Left lung (tissue), 10 donors: ENCODE data around the gene FNIP2. TPM values are rescaled to one million over a fixed set of nuclear protein-coding genes. Genes with fewer than 3 reads are reported as not detected.
"Not testable (repeated sequence)": the region's sequence is repeated elsewhere in the genome, so short reads cannot be mapped to it uniquely, and the experiment has no call there.

Experiments used
- ATAC-seq: fragments of 200-7000 bp; cut with Tn5 transposase; one replicate; pipeline ENCODE4 v1.9.1; 2020; ENCODE audit warnings: moderate library complexity
- DNase-seq, 4 donors: peaks; one replicate each; pipeline ENCODE4 v3.0.0-alpha.2; 2013 to 2020
- H3K27ac ChIP-seq, 2 donors: fragments of 200-600 bp; sonication (generic) in 1 of 2; one replicate each; pipeline versions ENCODE4 v1.5.0 to v1.8.0; 2020 to 2021
- H3K27me3 ChIP-seq, 2 donors: fragments of 200-600 bp; sonication (generic) in 1 of 2; one replicate each; pipeline versions ENCODE4 v1.5.0 to v1.8.0; 2020 to 2021
- H3K36me3 ChIP-seq, 2 donors: fragments of 200-600 bp; sonication (generic) in 1 of 2; one replicate each; pipeline versions ENCODE4 v1.5.0 to v1.8.0; 2020 to 2021
- H3K4me1 ChIP-seq, 2 donors: fragments of 200-600 bp; one replicate each; pipeline ENCODE4 v1.8.0; 2021
- H3K4me3 ChIP-seq, 2 donors: fragments of 200-600 bp; sonication (generic) in 1 of 2; one replicate each; pipeline versions ENCODE4 v1.5.0 to v1.8.0; 2020 to 2021; ENCODE audit warnings: mild to moderate bottlenecking in 1 of 2
- H3K9me3 ChIP-seq, 2 donors: fragments of 200-600 bp; sonication (generic) in 1 of 2; one replicate each; pipeline versions ENCODE4 v1.5.0 to v1.8.0; 2020 to 2021
- CTCF ChIP-seq, 2 donors: fragments of 200-600 bp; sonication (generic) in 1 of 2; IDR thresholded peaks; one replicate each; pipeline versions ENCODE4 v1.5.0 to v1.8.0; 2021; ENCODE audit warnings: antibody characterized with exemption in 2 of 2
- intact Hi-C, 2 donors: fragments of 100-400 bp; cut with DNase I; formaldehyde crosslinking; loops; one replicate each; pipeline versions ENCODE4 v1.11.2 to v1.14.2; 2022
- polyA plus RNA-seq, 6 donors: library from polyadenylated mRNA; unstranded; fragments of 120-200 nt; gene quantifications; one replicate each; pipeline ENCODE4 v1.2.1, GENCODE V29; 2013; ENCODE audit not compliant: insufficient read length in 6 of 6
- total RNA-seq, 2 donors: library from RNA; stranded (reverse); fragmentation: NEBNext Ultra II Directional; extraction: Animal tissue kit (Norgen Biotek cat#: 25700); gene quantifications; one replicate each; pipeline ENCODE4 v1.2.1, GENCODE V29; 2021
- donor health status: DM: no; HTN: yes; CAD: no.
- donor health status: DM: no; HTN: no; CAD: no.

FNIP2 gene
- total and polyA plus RNA-seq, 8 donors, result 24.5 to 71.2 (median 29.3) TPM

- Histone ChIP-seq H3K27ac (no peak overlapping the region), H3K4me1 (peaks cover 0 to 8% of the 10 kb centered on the region in 2 donors), H3K9me3 (peaks cover 0 to 4% of the 10 kb centered on the region in 2 donors), H3K36me3 (no peaks in the 10 kb centered on the region), H3K27me3 (no peaks in the 10 kb centered on the region), H3K4me3 (no peak overlapping the region)
- DNase-seq (no peak), ATAC-seq (no peak)
- no peak for TF ChIP-seq CTCF (IDR thresholded peaks at IDR 0.05)
- intact Hi-C loops, result no loop called here
Measured at GRCh38 chr4:158946825-158947224, 178.0 kb downstream of the FNIP2 start.

GRCh38 chr4:158948071-158948470, 179.2 kb downstream of the FNIP2 start:
- no peak overlapping the region for H3K27ac ChIP-seq
- intact Hi-C loops, result no loop called here
- H3K9me3 ChIP-seq, result peaks cover 0 to 16% of the 10 kb centered on the region in 2 donors
- H3K36me3 ChIP-seq, result no peaks in the 10 kb centered on the region
- no peak overlapping the region for H3K4me3 ChIP-seq
- H3K27me3 ChIP-seq, result no peaks in the 10 kb centered on the region
- DNase-seq (no peak), ATAC-seq (no peak)
- peaks cover 0 to 8% of the 10 kb centered on the region in 2 donors for H3K4me1 ChIP-seq
- TF ChIP-seq CTCF (IDR thresholded peaks at IDR 0.05), result no peak

- no peak for TF ChIP-seq CTCF (IDR thresholded peaks at IDR 0.05)
- peak; percentile 69 for ATAC-seq
- Histone ChIP-seq H3K27ac (peak overlapping the region in 1 of 2 donors; percentile 25), H3K36me3 (no peaks in the 10 kb centered on the region), H3K4me3 (no peak overlapping the region), H3K27me3 (no peaks in the 10 kb centered on the region), H3K9me3 (peaks cover 0 to 23% of the 10 kb centered on the region in 2 donors), H3K4me1 (peaks cover 0 to 8% of the 10 kb centered on the region in 2 donors)
- intact Hi-C loops, result no loop called here
- DNase-seq, result no peak
Measured at GRCh38 chr4:158949099-158949498, 180.3 kb downstream of the FNIP2 start.

DNA sequence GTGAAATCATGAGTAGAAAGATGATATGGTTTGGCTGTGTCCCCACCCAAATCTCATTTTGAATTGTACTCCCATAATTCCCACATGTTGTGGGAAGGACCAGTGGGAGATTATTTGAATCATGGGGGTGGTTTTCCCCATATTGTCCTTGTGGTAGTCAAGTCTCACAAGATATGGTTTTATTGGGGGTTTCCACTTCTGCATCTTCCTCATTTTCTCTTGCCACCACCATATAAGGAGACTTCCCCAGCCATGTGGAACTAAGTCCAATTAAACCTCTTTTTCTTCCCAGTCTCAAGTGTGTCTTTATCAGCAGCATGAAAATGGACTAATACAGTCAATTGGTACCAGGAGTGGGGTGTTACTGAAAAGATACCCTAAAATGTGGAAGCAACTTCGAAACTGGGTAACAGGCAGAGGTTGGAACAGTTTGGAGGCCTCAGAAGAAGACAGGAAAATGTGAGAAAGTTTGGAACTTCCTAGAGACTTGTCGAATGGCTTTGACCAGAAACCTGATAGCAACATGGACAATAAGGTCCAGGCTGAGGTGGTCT, 183.5 kb downstream of the FNIP2 start:
- H3K4me3 ChIP-seq, DNase-seq, ATAC-seq, H3K4me1 ChIP-seq, intact Hi-C loops, H3K36me3 ChIP-seq, H3K27me3 ChIP-seq, H3K27ac ChIP-seq: not testable (repeated sequence)
- H3K9me3 ChIP-seq, result peaks cover 0 to 23% of the 10 kb centered on the region in 2 donors

DNA sequence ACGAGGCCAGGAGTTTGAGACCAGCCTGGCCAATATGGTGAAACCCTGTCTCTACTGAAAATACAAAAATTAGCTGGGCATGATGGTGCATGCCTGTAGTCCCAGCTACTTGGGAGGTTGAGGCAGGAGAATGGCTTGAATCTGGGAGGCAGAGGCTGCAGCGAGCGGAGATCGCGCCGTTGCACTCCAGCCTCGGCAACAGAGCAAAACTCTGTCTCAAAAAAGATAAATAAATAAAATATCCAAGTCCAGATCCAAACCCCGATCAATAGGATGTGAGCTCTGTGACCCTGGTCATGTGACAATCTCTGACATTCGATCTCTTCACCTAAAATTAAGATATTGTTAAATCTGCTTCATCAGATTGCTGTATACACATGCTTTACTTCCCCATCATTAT, 187.5 kb downstream of the FNIP2 start:
- peaks cover 0 to 23% of the 10 kb centered on the region in 2 donors for H3K9me3 ChIP-seq
- DNase-seq, H3K27ac ChIP-seq, H3K4me3 ChIP-seq, ATAC-seq, H3K27me3 ChIP-seq, H3K36me3 ChIP-seq, H3K4me1 ChIP-seq, intact Hi-C loops: not testable (repeated sequence)

DNA sequence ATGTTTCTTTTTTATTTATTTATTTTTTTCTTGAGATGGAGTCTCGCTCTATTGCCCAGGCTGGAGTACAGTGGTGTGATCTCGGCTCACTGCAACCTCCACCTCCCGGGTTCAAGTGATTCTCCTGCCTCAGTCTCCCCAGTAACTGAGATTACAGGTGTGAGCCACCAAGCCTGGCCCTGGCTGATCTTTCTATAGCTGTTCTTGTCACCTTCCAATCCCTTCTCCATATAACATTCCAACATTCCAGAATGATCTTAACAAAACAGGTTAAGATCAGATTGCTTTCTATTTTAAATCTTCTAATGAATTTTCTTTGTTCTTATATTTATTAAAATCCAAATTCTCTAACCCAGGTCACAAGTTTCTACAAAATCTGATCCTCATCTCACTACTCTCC, 188.1 kb downstream of the FNIP2 start:
- H3K27me3 ChIP-seq, DNase-seq, ATAC-seq, H3K27ac ChIP-seq, H3K4me1 ChIP-seq, intact Hi-C loops, H3K4me3 ChIP-seq, H3K36me3 ChIP-seq: not testable (repeated sequence)
- peaks cover 0 to 18% of the 10 kb centered on the region in 2 donors for H3K9me3 ChIP-seq

Other genes with a start within 250 kb of the FNIP2 start
- 1 to 10 TPM; 2.7 to 4.3 TPM for gene RXFP1, start 247.1 kb upstream of the FNIP2 start, total RNA-seq
- 10 to 100 TPM in 1 of 6 donors, 1 to 10 TPM in 5; 6.2 to 10.2 (median 8.1) TPM for gene RXFP1, start 247.1 kb upstream of the FNIP2 start, polyA plus RNA-seq
- 1 to 10 TPM; 5.5 to 6.0 TPM for gene C4orf46, start 97.1 kb upstream of the FNIP2 start, total RNA-seq
- 10 to 100 TPM; 19.1 to 24.4 (median 22.0) TPM for gene C4orf46, start 97.1 kb upstream of the FNIP2 start, polyA plus RNA-seq
- gene ETFDH, start 96.7 kb upstream of the FNIP2 start, total RNA-seq, result 10 to 100 TPM; 20.7 to 23.8 TPM
- gene ETFDH, start 96.7 kb upstream of the FNIP2 start, polyA plus RNA-seq, result 10 to 100 TPM; 21.3 to 35.8 (median 27.4) TPM
- gene PPID, start 45.6 kb upstream of the FNIP2 start, total RNA-seq, result 10 to 100 TPM; 24.2 to 24.3 TPM
- gene PPID, start 45.6 kb upstream of the FNIP2 start, polyA plus RNA-seq, result 10 to 100 TPM; 46.8 to 63.0 (median 57.7) TPM